IMR-90 (cell line): ENCODE results near the gene EPHA5. TPM values are rescaled to one million over a fixed set of nuclear protein-coding genes. Genes with fewer than 3 reads are reported as not detected.

ENCODE experiments used
- ATAC-seq: fragments of 200-7000 bp; cut with Tn5 transposase; 2 replicates; pipeline ENCODE4 v1.9.1; 2020; ENCODE audit warnings: low read depth, mild to moderate bottlenecking, moderate library complexity
- BruUV-seq: library from RNA; stranded (reverse); fragments of 400-500 nt; replicated peaks from 2 replicates; lab custom pipeline; 2021; lab: Mats Ljungman, UMichigan
- CTCF ChIA-PET: fragments of 300-600 bp; formaldehyde crosslinking; extraction: SDS; loops from one replicate; lab custom pipeline; 2021; ENCODE audit warnings: antibody characterized with exemption; lab: Yijun Ruan, JAX
- POLR2A ChIA-PET: fragments of 300-600 bp; sonication (Branson Sonifier 250); formaldehyde crosslinking; loops from one replicate; lab custom pipeline; 2022; ENCODE audit warnings: antibody characterized with exemption; ENCODE audit not compliant: unreplicated experiment; lab: Charles Lee
- DNase-seq: peaks from one replicate; pipeline ENCODE4 v3.0.0; 2013
- H2AFZ ChIP-seq: replicated peaks from 2 replicates; pipeline ENCODE3; 2013; ENCODE audit warnings: low read length, mild to moderate bottlenecking; ENCODE audit not compliant: poor library complexity
- H2AK5ac ChIP-seq: 2 replicates; pipeline ENCODE4 v1.6.1; 2013; ENCODE audit warnings: low read depth, low read length, inconsistent platforms
- H2AK9ac ChIP-seq: replicated peaks from 2 replicates; pipeline ENCODE3; 2013; ENCODE audit warnings: mild to moderate bottlenecking, low read depth, low read length, moderate library complexity; ENCODE audit not compliant: poor library complexity
- H2BK120ac ChIP-seq: 2 replicates; pipeline ENCODE4 v1.6.1; 2013; ENCODE audit warnings: low read depth, low read length, inconsistent platforms
- H2BK15ac ChIP-seq: 3 replicates; pipeline ENCODE4 v1.6.1; 2013; ENCODE audit warnings: low read depth, low read length, inconsistent platforms
- H2BK20ac ChIP-seq: 2 replicates; pipeline ENCODE4 v1.6.1; 2013; ENCODE audit warnings: low read depth, mild to moderate bottlenecking, inconsistent platforms, low read length, moderate library complexity
- H2BK5ac ChIP-seq: 2 replicates; pipeline ENCODE4 v1.6.1; 2013; ENCODE audit warnings: mild to moderate bottlenecking, low read depth, low read length, inconsistent platforms; ENCODE audit not compliant: poor library complexity, severe bottlenecking
- H3K14ac ChIP-seq: replicated peaks from 2 replicates; pipeline ENCODE4 v1.6.1; 2013; ENCODE audit warnings: low read depth, low read length, inconsistent platforms
- H3K18ac ChIP-seq: 2 replicates; pipeline ENCODE4 v1.6.1; 2013; ENCODE audit warnings: low read depth, low read length, control low read depth
- H3K23ac ChIP-seq: 2 replicates; pipeline ENCODE4 v1.6.1; 2013; ENCODE audit warnings: low read depth, low read length, inconsistent platforms
- H3K27ac ChIP-seq: 2 replicates; pipeline ENCODE4 v1.5.1; 2013; ENCODE audit warnings: mild to moderate bottlenecking, control low read depth, low read length; ENCODE audit not compliant: insufficient read depth
- H3K27me3 ChIP-seq: 2 replicates; pipeline ENCODE4 v1.6.1; 2013; ENCODE audit warnings: low read length; ENCODE audit not compliant: control insufficient read depth, insufficient read depth
- H3K36me3 ChIP-seq: 2 replicates; pipeline ENCODE4 v1.6.1; 2013; ENCODE audit warnings: low read length, mixed read lengths; ENCODE audit not compliant: control insufficient read depth, insufficient read depth
- H3K4ac ChIP-seq: 2 replicates; pipeline ENCODE4 v1.6.1; 2013; ENCODE audit warnings: low read depth, low read length, inconsistent platforms
- H3K4me1 ChIP-seq: 2 replicates; pipeline ENCODE4 v1.6.1; 2013; ENCODE audit warnings: low read length, mixed read lengths; ENCODE audit not compliant: control insufficient read depth, insufficient read depth
- H3K4me2 ChIP-seq: 2 replicates; pipeline ENCODE4 v1.6.1; 2013; ENCODE audit warnings: low read depth, mild to moderate bottlenecking, control low read depth, low read length, moderate library complexity
- H3K4me3 ChIP-seq: 2 replicates; pipeline ENCODE4 v1.5.1; 2013; ENCODE audit warnings: low read depth, mild to moderate bottlenecking, control low read depth, low read length, moderate library complexity; ENCODE audit not compliant: insufficient read depth
- H3K56ac ChIP-seq: 2 replicates; pipeline ENCODE4 v1.6.1; 2013; ENCODE audit warnings: low read length, inconsistent platforms; ENCODE audit not compliant: insufficient read depth; ENCODE audit errors: extremely low read depth
- H3K79me1 ChIP-seq, 2 experiments: 2 replicates each; pipeline ENCODE4 v1.6.1; 2013; ENCODE audit warnings: low read length in 2 of 2, inconsistent platforms in 1 of 2, low read depth in 1 of 2
- H3K9ac ChIP-seq: 2 replicates; pipeline ENCODE4 v1.6.1; 2013; ENCODE audit warnings: low read depth, low read length, control low read depth
- H3K9me1 ChIP-seq: 2 replicates; pipeline ENCODE4 v1.6.1; 2013; ENCODE audit warnings: low read length, inconsistent platforms; ENCODE audit not compliant: insufficient read depth
- H3K9me3 ChIP-seq: 2 replicates; pipeline ENCODE4 v1.6.1; 2013; ENCODE audit warnings: low read length; ENCODE audit not compliant: control insufficient read depth, insufficient read depth
- H4K20me1 ChIP-seq: 2 replicates; pipeline ENCODE4 v1.6.1; 2013; ENCODE audit warnings: low read length, inconsistent platforms; ENCODE audit not compliant: insufficient read depth
- H4K5ac ChIP-seq: 2 replicates; pipeline ENCODE4 v1.6.1; 2013; ENCODE audit warnings: mild to moderate bottlenecking, low read depth, low read length, control low read depth
- H4K8ac ChIP-seq, 2 experiments: 2 replicates each; pipeline ENCODE4 v1.6.1; 2013; ENCODE audit warnings: low read depth in 2 of 2, low read length in 2 of 2, control low read depth in 1 of 2, inconsistent platforms in 1 of 2
- H4K91ac ChIP-seq: 2 replicates; pipeline ENCODE4 v1.6.1; 2013; ENCODE audit warnings: low read depth, low read length, inconsistent platforms; ENCODE audit not compliant: insufficient read depth
- CEBPB ChIP-seq: IDR thresholded peaks from 2 replicates; pipeline ENCODE4 v1.6.1; 2012; ENCODE audit warnings: low read depth, low read length, improper control_type of control experiment
- CTCF ChIP-seq: conservative IDR thresholded peaks from 2 replicates; pipeline ENCODE4 v1.5.1; 2012; ENCODE audit warnings: mild to moderate bottlenecking, low read depth, low read length, improper control_type of control experiment
- FOS ChIP-seq: fragments of 150-350 bp; IDR thresholded peaks from 2 replicates; pipeline ENCODE4 v1.6.1; 2016; ENCODE audit warnings: low read depth, low read length
- MAFK ChIP-seq: IDR thresholded peaks from 2 replicates; pipeline ENCODE4 v1.6.1; 2012; ENCODE audit warnings: low read depth, low read length, improper control_type of control experiment
- POLR2A ChIP-seq: IDR thresholded peaks from 2 replicates; pipeline ENCODE4 v1.6.1; 2012; ENCODE audit warnings: mild to moderate bottlenecking, low read depth, low read length
- RAD21 ChIP-seq: IDR thresholded peaks from 2 replicates; pipeline ENCODE4 v1.6.1; 2012; ENCODE audit warnings: low read length, improper control_type of control experiment
- RFX5 ChIP-seq: IDR thresholded peaks from 2 replicates; pipeline ENCODE4 v1.8.0; 2012; ENCODE audit warnings: low read depth, mild to moderate bottlenecking, low read length, moderate library complexity
- SMC3 ChIP-seq: fragments of 150-350 bp; IDR thresholded peaks from 2 replicates; pipeline ENCODE4 v1.6.1; 2016; ENCODE audit warnings: low read depth, mild to moderate bottlenecking, antibody characterized with exemption, low read length, moderate library complexity
- USF2 ChIP-seq: fragments of 150-350 bp; IDR thresholded peaks from 2 replicates; pipeline ENCODE4 v1.6.1; 2017; ENCODE audit warnings: mild to moderate bottlenecking, antibody characterized with exemption, low read length, low read depth
- WGBS, 2 experiments: methylation state at CpG; one replicate each; pipeline versions ENCODE4 v1.1.5 to v1.1.7; 2013; ENCODE audit warnings: missing lambda C conversion rate in 2 of 2; ENCODE audit not compliant: insufficient read length in 1 of 2; ENCODE audit errors: extremely low coverage in 2 of 2; 5-methylcytosine and 5-hydroxymethylcytosine counted together
- dilution Hi-C: fragments of 300-500 bp; cut with HindIII; formaldehyde crosslinking; loops from one replicate; pipeline ENCODE4 v1.14.3; 2018; ENCODE audit warnings: low sequenced_read_pairs; ENCODE audit not compliant: unreplicated experiment
- in situ Hi-C: fragments of 300-500 bp; cut with MboI; formaldehyde crosslinking; loops from 3 replicates; pipeline ENCODE4 v1.14.3; 2019; ENCODE audit warnings: low sequenced_read_pairs, inconsistent platforms, mixed read lengths
- intact Hi-C: fragments of 100-400 bp; cut with micrococcal nuclease; formaldehyde crosslinking; loops from 2 replicates; pipeline ENCODE4 v1.10.0; 2022
- polyA plus RNA-seq, 3 experiments: library from polyadenylated mRNA; depleted of rRNA; stranded (reverse); fragments of >200 nt; gene quantifications; 2 replicates each; pipeline ENCODE4 v1.2.3, GENCODE V29; 2012; ENCODE audit warnings: low replicate concordance in 1 of 3
- total RNA-seq: library from RNA; depleted of rRNA; stranded (reverse); fragments of >200 nt; gene quantifications from 2 replicates; pipeline ENCODE4 v1.2.3, GENCODE V29; 2012

Gene EPHA5
- total and polyA plus RNA-seq, 2 of the 4 experiments (the other 2 are of a cell fraction), result 0.07 to 0.18 TPM

- Histone ChIP-seq H4K91ac (no peak overlapping the region), H3K36me3 (no peaks in the 10 kb centered on the region), H3K9ac (no peak overlapping the region), H2AFZ (no peak overlapping the region), H2AK5ac (no peak overlapping the region), H2BK20ac (no peak overlapping the region), H2BK120ac (no peak overlapping the region), H3K27me3 (no peaks in the 10 kb centered on the region), H3K4me1 (no peaks in the 10 kb centered on the region), H3K27ac (no peak overlapping the region), H2BK5ac (no peak overlapping the region), H3K4me3 (no peak overlapping the region), H3K4me2 (no peak overlapping the region), H2AK9ac (no peak overlapping the region), H3K9me1 (no peaks in the 10 kb centered on the region), H3K23ac (no peak overlapping the region), H3K79me1 (no peaks in the 10 kb centered on the region), H3K4ac (no peak overlapping the region), H4K8ac (no peak overlapping the region), H3K18ac (no peak overlapping the region), H4K5ac (no peak overlapping the region), H4K20me1 (no peaks in the 10 kb centered on the region), H3K56ac (no peak overlapping the region), H3K14ac (no peak overlapping the region), H2BK15ac (no peak overlapping the region), H3K9me3 (peaks cover 7% of the 10 kb centered on the region; the same call in 1 of the 2 replicates)
- TF ChIP-seq POLR2A (no peak), CEBPB (no peak), FOS (no peak), RFX5 (no peak), USF2 (no peak), CTCF (no peak), SMC3 (no peak), MAFK (no peak), RAD21 (no peak)
- intact Hi-C loops (no loop called here), dilution Hi-C loops (no loop called here), in situ Hi-C loops (no loop called here)
- no CpG with 5 or more reads among the region's 2 CpGs for WGBS, 2 experiments
- ChIA-PET CTCF (no interaction called here), POLR2A (no interaction called here)
- ATAC-seq (no peak), DNase-seq (no peak)
- BruUV-seq, result no TSS peak
Measured at GRCh38 chr4:65392488-65392887, 277.8 kb downstream of the EPHA5 start.
